ENCODE measurements around the gene HEATR9.

DNA sequence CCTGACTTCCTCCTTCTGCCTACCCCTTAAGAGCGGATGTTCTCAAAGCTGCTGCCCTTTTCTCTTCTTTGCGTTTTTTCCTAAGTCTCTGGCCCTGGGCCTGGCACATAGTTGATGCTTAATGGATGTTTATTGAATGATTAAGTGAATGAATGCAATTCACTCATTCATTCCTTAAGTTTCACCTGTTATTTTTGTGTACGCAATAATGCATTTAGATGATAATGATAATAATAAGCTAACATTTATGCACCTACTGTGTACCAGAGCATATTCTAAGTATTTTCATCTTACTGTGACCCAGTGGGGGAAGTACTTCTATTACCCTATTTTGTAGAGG, 7.1 kb upstream of the HEATR9 start:
- TF ChIP-seq, protein P1, sequence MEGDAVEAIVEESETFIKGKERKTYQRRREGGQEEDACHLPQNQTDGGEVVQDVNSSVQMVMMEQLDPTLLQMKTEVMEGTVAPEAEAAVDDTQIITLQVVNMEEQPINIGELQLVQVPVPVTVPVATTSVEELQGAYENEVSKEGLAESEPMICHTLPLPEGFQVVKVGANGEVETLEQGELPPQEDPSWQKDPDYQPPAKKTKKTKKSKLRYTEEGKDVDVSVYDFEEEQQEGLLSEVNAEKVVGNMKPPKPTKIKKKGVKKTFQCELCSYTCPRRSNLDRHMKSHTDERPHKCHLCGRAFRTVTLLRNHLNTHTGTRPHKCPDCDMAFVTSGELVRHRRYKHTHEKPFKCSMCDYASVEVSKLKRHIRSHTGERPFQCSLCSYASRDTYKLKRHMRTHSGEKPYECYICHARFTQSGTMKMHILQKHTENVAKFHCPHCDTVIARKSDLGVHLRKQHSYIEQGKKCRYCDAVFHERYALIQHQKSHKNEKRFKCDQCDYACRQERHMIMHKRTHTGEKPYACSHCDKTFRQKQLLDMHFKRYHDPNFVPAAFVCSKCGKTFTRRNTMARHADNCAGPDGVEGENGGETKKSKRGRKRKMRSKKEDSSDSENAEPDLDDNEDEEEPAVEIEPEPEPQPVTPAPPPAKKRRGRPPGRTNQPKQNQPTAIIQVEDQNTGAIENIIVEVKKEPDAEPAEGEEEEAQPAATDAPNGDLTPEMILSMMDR (IDR thresholded peaks at IDR 0.05; ENCODE audit: low read length), result no peak
- TF ChIP-seq EZH2 (IDR thresholded peaks at IDR 0.05; ENCODE audit: borderline replicate concordance, low read length), result no peak
